Measurements from ENCODE around the gene MYO18A.

Gene MYO18A

GRCh38 chr17:29148257-29148789, 31.9 kb downstream of the MYO18A start (continued):
- TF ChIP-seq ZNF626 (tag by site-specific recombination; IDR thresholded peaks at IDR 0.05) (no peak), ZNF324 (tag by site-specific recombination; IDR thresholded peaks at IDR 0.05) (0 out of 2 replicates have a peak, but pooled peaks have one; percentile 11), ZNF600 (tag by site-specific recombination; IDR thresholded peaks at IDR 0.05) (peak; percentile 63), GFI1B (tag by site-specific recombination; IDR thresholded peaks at IDR 0.05) (no peak), ZNF423 (tag by site-specific recombination; IDR thresholded peaks at IDR 0.05) (no peak), ZNF223 (tag by site-specific recombination; IDR thresholded peaks at IDR 0.05) (no peak), ZNF629 (tag by site-specific recombination; IDR thresholded peaks at IDR 0.05) (no peak), ZNF140 (tag by site-specific recombination; IDR thresholded peaks at IDR 0.05) (no peak)

DNA sequence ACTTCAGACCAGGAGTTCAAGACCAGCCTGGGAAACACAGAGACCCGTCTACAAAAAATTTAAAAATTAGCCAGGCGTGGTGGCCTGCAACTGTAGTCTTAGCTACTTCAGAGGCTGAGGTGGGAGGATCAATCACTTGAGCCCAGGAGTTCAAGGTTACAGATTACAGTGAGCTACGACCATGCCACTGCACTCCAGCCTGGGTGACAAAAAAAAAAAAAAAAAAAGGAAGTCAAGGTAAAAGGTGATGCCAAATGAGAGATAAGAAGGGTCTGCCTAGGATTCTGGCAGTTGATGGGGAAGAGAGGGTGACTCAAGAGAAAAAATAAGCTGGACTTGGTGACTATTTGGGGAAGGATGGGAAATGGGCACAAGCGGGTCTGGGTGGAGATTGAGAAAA, 32.5 kb downstream of the MYO18A start:
- Histone ChIP-seq H3K4me3 (ENCODE audit: low read depth, low read length) (no peak overlapping the region), H3K27ac (ENCODE audit: extremely low read depth, low read depth, low read length) (no peak overlapping the region), H3K9me3 (ENCODE audit: control insufficient read depth, insufficient read depth, low read depth, low read length) (no peaks in the 10 kb centered on the region), H3K36me3 (ENCODE audit: control insufficient read depth in 2 of 2, insufficient read depth in 1 of 2, low read length in 2 of 2) (no peaks in the 10 kb centered on the region; a peak in 1 of 3 replicates), H3K4me1 (ENCODE audit: control insufficient read depth, insufficient read depth, low read length) (peaks cover 10% of the 10 kb centered on the region)
- POLR2A ChIA-PET, result interaction anchor here (0.6 to 2.7 kb wide), 8 partner anchors 23 to 249 kb away, joined by 3 to 60 read pairs (median 10); partner anchors contain the start of genes MYO18A and NUFIP2
- TF ChIP-seq ZNF26 (tag by site-specific recombination; IDR thresholded peaks at IDR 0.05) (no peak), INSM2 (tag by site-specific recombination; IDR thresholded peaks at IDR 0.05) (no peak), KLF16 (tag by site-specific recombination; IDR thresholded peaks at IDR 0.05) (no peak), ZNF530 (tag by site-specific recombination; IDR thresholded peaks at IDR 0.05; ENCODE audit: low read depth) (no peak), ZNF707 (tag by site-specific recombination; IDR thresholded peaks at IDR 0.05) (no peak), ZNF366 (tag by site-specific recombination; conservative IDR thresholded peaks at IDR 0.05) (no peak), ZBTB44 (tag by site-specific recombination; IDR thresholded peaks at IDR 0.05) (no peak), ZBTB6 (tag by site-specific recombination; IDR thresholded peaks at IDR 0.05) (no peak), ZNF354C (tag by site-specific recombination; IDR thresholded peaks at IDR 0.05; ENCODE audit: borderline replicate concordance, low read depth) (no peak), EGR2 (tag by site-specific recombination; IDR thresholded peaks at IDR 0.05; ENCODE audit: low read depth) (no peak), ZNF311 (tag by site-specific recombination; IDR thresholded peaks at IDR 0.05; ENCODE audit: borderline replicate concordance) (no peak), ZNF214 (tag by site-specific recombination; IDR thresholded peaks at IDR 0.05; ENCODE audit: borderline replicate concordance) (no peak)
- TF ChIP-seq, protein P1, sequence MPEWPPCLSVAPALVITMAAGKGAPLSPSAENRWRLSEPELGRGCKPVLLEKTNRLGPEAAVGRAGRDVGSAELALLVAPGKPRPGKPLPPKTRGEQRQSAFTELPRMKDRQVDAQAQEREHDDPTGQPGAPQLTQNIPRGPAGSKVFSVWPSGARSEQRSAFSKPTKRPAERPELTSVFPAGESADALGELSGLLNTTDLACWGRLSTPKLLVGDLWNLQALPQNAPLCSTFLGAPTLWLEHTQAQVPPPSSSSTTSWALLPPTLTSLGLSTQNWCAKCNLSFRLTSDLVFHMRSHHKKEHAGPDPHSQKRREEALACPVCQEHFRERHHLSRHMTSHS (tag by site-specific recombination; IDR thresholded peaks at IDR 0.05), result no peak
- CTCF ChIA-PET, result interaction anchor here (0.6 to 21.4 kb wide), 26 partner anchors 7 to 945 kb away, joined by 3 to 506 read pairs (median 5); partner anchors contain the start of gene MYO18A

All from HEK293 (cell line).